Measurements from ENCODE around the gene NDUFA13. TPM values are rescaled to one million over a fixed set of nuclear protein-coding genes. Genes with fewer than 3 reads are reported as not detected.

The NDUFA13 gene
- total and polyA plus RNA-seq, 12 donors, result 17.0 to 558 (median 326) TPM

DNA sequence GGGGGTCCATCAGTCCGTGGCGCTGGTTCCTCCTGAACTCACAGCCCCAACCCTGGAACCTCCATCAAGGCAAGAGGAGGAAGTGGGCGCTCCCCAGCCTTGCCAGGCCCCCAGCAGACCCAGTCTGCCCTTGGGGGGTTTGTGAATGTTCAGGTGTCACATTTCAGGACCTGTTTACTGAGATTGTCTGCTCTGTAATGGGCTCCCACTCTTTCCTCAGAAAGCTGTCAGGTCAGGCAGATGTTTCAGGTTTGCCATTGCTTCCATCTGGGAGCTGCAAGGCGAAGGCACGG is 30.1 kb upstream of the NDUFA13 start:
- intact Hi-C loops (cut with DNase I), result loop anchor here in 1 of 2 donors (5.0 kb wide), 1 partner anchor 79 kb away; the partner anchor contains the start of gene GATAD2A
- Histone ChIP-seq H3K9me3 (replicated peaks in 1 of 3) (no peaks in the 10 kb centered on the region), H3K4me1 (replicated peaks in 1 of 2) (peaks cover 27 to 35% of the 10 kb centered on the region in 2 donors), H3K36me3 (replicated peaks in 1 of 2) (no peaks in the 10 kb centered on the region), H3K27me3 (no peaks in the 10 kb centered on the region), H3K27ac (no peak overlapping the region), H3K4me3 (no peak overlapping the region)
- DNase-seq, result no peak
- TF ChIP-seq POLR2A (IDR thresholded peaks at IDR 0.05), result no peak
- TF ChIP-seq, protein P1, sequence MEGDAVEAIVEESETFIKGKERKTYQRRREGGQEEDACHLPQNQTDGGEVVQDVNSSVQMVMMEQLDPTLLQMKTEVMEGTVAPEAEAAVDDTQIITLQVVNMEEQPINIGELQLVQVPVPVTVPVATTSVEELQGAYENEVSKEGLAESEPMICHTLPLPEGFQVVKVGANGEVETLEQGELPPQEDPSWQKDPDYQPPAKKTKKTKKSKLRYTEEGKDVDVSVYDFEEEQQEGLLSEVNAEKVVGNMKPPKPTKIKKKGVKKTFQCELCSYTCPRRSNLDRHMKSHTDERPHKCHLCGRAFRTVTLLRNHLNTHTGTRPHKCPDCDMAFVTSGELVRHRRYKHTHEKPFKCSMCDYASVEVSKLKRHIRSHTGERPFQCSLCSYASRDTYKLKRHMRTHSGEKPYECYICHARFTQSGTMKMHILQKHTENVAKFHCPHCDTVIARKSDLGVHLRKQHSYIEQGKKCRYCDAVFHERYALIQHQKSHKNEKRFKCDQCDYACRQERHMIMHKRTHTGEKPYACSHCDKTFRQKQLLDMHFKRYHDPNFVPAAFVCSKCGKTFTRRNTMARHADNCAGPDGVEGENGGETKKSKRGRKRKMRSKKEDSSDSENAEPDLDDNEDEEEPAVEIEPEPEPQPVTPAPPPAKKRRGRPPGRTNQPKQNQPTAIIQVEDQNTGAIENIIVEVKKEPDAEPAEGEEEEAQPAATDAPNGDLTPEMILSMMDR (IDR thresholded peaks at IDR 0.05), result no peak
- WGBS, 4 donors, result 91 to 100% (median 93%) methylated on average over 4 to 5 of the region's 5 CpGs

DNA sequence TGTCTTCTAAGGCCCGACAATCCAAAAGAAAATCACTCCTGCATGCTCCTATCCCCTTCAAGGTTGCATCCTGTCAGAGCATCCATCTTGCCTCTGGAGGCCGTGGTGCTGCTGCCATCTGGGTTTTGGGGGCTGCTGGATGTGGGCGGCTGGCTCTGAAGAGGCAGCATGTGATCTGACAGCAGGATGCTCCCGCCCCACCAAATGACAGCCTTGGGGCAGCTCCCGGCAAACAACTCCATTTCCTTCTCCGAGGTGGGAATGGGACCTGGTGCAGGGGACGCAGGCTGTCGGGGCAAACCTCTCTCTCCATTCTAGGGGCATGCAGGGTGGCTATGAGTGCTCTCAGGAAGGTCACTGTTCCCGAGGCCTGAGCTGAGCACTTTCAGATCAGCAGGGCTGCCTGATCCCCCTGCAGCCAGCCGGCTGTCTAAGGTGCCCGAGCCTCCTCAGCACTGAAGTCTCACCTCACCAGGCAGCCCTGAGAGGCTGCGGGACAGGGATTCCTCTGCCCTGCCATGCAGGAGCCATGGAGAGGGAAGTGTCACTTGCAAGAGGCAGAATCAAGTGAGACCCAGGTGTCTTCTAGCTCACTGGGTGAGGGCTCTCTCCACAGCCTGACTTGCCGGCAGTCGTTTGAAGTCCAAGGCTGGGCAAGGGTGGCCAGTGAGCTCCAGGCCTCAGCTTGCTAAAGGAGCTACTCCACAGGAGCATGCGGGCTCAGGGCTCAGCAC is 29.5 kb upstream of the NDUFA13 start:
- WGBS, 4 donors, result 56 to 75% (median 69%) methylated on average over 4 to 15 of the region's 15 CpGs
- intact Hi-C loops (cut with DNase I), result loop anchor here in 1 of 2 donors (5.0 kb wide), 1 partner anchor 79 kb away; the partner anchor contains the start of gene GATAD2A
- H3K9me3 ChIP-seq (replicated peaks in 1 of 3), result no peaks in the 10 kb centered on the region
- H3K36me3 ChIP-seq (replicated peaks in 1 of 2), result no peaks in the 10 kb centered on the region
- H3K4me3 ChIP-seq, result no peak overlapping the region
- H3K27me3 ChIP-seq, result no peaks in the 10 kb centered on the region
- TF ChIP-seq, protein P1 (IDR thresholded peaks at IDR 0.05), result no peak
- TF ChIP-seq POLR2A (IDR thresholded peaks at IDR 0.05), result no peak
- H3K4me1 ChIP-seq (replicated peaks in 1 of 2), result peaks cover 27 to 41% of the 10 kb centered on the region in 2 donors
- no peak for DNase-seq
- peak overlapping the region in 2 of 5 donors; percentile 86 to 87 for H3K27ac ChIP-seq

DNA sequence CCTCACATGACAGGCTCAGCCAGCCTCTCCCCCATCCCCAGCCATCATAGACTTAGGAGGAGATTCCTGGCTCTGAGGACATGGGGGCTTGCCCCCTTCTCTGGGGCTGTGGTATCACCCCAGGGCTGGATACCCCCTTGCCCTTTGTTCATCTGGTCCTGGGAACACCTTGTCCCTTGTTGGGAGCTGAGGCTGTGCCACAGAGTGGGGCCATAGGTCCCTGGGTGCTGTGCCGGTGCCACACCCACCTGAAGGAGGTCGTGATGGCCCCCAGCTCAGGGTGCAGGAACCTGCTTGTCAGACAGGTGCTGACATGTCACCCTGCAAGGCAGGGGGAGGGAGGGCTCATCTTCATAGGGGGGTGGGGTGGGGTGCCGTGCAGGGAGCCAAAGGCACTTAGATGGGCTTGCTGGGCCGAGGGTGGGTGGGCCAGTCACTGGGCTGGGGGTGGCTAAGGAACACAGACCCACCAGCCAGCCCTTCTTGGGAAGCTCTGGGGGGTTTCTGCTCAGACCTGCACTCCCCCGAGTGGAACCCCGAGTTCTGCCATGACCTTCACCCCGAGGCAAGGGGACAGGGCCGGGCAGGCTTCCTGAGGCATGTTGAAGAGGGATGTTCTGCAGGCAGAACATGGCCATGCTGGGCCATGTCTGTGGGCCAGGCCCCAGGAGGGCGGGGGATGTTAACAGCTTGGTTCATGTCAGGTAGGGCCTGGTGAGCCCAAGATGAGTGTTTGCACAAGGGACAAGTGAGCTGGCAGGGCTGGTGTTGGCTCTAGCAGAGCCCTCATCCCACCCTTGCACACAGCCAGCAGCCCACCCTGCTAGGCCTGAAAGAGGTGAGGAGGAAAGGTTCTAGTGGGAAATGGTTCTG is 28.7 kb upstream of the NDUFA13 start:
- 50 to 80% (median 69%) methylated on average over 1 to 9 of the region's 9 CpGs for WGBS, 4 donors
- Histone ChIP-seq H3K27me3 (no peaks in the 10 kb centered on the region), H3K27ac (peak overlapping the region; percentile 19 to 87 (median 69)), H3K4me1 (replicated peaks in 1 of 2) (peaks cover 27 to 47% of the 10 kb centered on the region in 2 donors), H3K36me3 (replicated peaks in 1 of 2) (peaks cover 0 to 2% of the 10 kb centered on the region in 2 donors), H3K9me3 (replicated peaks in 1 of 3) (no peaks in the 10 kb centered on the region), H3K4me3 (no peak overlapping the region)
- TF ChIP-seq POLR2A (IDR thresholded peaks at IDR 0.05), result no peak
- TF ChIP-seq, protein P1 (IDR thresholded peaks at IDR 0.05), result no peak
- no peak for DNase-seq
- intact Hi-C loops (cut with DNase I), result loop anchor here in 1 of 2 donors (5.0 kb wide), 1 partner anchor 80 kb away; the partner anchor contains the start of gene GATAD2A
